Measurements from ENCODE around the gene EBF3.

Gene EBF3

GRCh38 chr10:129792141-129792540, 171.9 kb downstream of the EBF3 start:
- no peak for DNase-seq (ENCODE audit: low read depth)

- no peak for DNase-seq (ENCODE audit: low read depth)
Observed at GRCh38 chr10:129790715-129791446, 173.2 kb downstream of the EBF3 start.

GRCh38 chr10:129788215-129788614, 175.9 kb downstream of the EBF3 start:
- DNase-seq (ENCODE audit: low read depth) = no peak

GRCh38 chr10:129787557-129787956, 176.5 kb downstream of the EBF3 start:
- DNase-seq (ENCODE audit: low read depth) = no peak

GRCh38 chr10:129786216-129786615, 177.9 kb downstream of the EBF3 start:
- DNase-seq (ENCODE audit: low read depth) = no peak

- no peak for DNase-seq (ENCODE audit: low read depth)
Observed at GRCh38 chr10:129785536-129785981, 178.5 kb downstream of the EBF3 start.
